8988T (cell line): ENCODE measurements around the gene TNPO2.

Experiments used
- DNase-seq: peaks from one replicate; pipeline ENCODE4 v3.0.0; 2011

Gene TNPO2

GRCh38 chr19:12723641-12724426 is at the start of gene TNPO2:
Gene TNPO2, minus strand, starts transcription at chr19:12723932. Its CDS starts 2,955 bp downstream, at chr19:12720977.
- DNase-seq, result no peak

- no peak for DNase-seq
Observed at GRCh38 chr19:12772323-12772722, 48.6 kb upstream of the TNPO2 start.

DNA sequence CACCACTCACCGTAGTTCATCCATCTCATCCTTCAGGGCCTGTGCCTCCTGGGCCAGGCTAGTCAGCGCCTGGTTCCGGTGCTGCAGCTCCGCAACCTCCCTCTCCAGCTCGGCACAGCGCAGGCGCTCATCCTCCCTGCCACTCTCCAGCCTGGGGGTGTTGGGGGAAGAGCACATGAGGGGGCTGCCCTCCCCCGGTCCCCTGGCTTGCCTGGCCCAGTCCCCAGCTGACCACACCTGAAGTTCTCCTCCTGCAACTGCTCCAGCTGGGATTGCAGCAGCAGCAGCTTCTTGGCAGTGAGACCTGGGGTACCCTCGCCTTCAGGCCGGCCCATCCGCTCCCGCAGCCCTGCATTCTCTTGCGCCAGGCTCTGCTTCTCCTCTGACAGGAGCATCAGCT is 47.2 kb upstream of the TNPO2 start:
- DNase-seq, result no peak

DNA sequence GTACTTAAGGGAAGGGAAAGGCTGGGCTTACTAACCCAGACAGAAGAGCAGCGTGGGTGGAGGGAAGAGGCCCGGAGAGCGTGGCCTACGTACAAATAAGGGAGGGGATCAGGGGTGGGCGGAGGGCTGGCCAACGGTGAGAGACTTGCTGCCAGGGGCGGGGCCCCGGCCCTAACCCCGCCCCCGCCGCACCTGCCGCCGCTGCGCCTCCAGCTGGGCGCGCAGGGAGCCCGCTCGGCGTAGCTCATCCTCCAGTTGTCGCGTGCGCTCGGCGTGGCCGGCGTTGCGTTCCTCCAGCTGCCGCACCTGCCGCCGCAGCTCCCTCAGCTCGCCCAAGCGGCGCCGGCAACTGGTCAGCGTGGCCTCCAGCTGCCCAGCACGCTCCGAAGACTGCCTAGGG is 46.0 kb upstream of the TNPO2 start:
- no peak for DNase-seq

- no peak for DNase-seq
Observed at GRCh38 chr19:12767666-12768065, 43.9 kb upstream of the TNPO2 start.

GRCh38 chr19:12767150-12767549 is 43.4 kb upstream of the TNPO2 start:
- no peak for DNase-seq

GRCh38 chr19:12766051-12766521 is 42.4 kb upstream of the TNPO2 start:
- peak; percentile 89 for DNase-seq

DNA sequence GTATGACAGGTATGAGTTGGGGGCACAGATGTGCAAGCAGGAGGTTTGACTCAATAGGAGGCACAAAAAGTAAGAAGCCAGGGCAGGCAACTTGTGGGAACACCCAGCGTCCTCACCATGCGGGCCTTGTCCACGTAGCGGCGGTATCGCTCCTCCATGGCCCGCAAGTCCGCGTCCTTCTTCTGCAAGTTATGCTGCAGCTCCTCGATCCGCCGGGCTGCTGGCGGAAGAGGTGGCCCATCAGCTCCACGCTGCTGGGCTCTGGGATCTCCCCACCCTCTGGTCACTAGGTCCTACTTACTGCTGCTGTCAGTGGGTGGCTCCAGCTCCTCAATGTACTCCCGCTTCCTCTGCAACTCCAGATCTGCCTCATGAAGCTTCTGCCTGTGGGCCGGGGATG is 41.0 kb upstream of the TNPO2 start:
- no peak for DNase-seq

- DNase-seq, result no peak
Observed at GRCh38 chr19:12763100-12763499, 39.4 kb upstream of the TNPO2 start.

DNA sequence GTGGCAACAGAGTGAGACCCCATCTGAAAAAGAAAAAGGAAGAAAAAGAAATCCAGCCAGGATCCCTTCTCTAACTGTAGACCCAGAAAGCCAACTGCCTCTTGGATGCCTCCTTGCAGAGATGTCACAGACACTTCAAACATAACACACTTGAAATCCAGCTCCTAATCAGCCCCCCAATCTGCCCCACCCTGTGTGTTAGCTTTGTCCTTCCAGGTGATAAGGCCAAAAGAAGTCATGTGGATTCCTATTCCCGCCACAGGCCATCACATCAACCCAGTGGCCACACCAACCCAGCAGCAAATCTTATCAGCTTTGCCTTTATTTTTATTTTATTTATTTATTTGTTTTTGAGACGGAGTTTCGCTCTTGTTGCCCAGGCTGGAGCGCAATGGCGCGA is 36.0 kb upstream of the TNPO2 start:
- DNase-seq, result no peak

DNA sequence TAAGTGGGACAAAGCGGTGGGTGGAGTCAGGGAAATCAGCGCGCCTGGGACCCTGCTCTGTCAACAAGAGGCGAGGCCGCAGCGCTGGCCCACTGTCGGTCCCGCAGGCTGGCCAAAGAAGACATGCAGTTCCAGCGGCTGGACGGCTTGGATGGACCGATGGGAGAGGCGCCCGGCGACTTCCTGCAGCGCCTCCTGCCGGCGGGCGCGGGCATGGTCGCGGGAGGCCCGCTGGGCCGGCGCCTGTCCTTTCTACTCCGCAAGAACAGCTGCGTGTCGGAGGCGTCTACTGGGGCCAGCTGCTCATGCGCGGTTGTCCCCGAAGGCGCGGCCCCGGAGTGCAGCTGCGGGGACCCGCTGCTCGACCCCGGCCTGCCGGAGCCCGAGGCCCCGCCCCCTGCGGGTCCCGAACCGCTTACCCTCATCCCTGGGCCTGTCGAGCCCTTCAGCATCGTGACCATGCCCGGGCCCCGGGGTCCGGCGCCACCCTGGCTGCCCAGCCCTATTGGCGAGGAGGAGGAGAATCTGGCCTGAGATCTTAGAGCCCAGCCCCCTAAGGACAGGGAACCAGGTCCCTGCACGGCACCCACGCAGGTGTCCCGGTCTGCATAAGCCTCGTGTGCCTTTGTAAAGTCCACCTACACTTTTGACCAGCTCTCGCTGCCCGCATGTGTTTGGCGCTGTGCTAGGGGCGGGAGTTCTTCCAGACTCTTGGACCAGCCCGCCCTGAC is 34.0 kb upstream of the TNPO2 start:
- DNase-seq, result peak; percentile 86

DNA sequence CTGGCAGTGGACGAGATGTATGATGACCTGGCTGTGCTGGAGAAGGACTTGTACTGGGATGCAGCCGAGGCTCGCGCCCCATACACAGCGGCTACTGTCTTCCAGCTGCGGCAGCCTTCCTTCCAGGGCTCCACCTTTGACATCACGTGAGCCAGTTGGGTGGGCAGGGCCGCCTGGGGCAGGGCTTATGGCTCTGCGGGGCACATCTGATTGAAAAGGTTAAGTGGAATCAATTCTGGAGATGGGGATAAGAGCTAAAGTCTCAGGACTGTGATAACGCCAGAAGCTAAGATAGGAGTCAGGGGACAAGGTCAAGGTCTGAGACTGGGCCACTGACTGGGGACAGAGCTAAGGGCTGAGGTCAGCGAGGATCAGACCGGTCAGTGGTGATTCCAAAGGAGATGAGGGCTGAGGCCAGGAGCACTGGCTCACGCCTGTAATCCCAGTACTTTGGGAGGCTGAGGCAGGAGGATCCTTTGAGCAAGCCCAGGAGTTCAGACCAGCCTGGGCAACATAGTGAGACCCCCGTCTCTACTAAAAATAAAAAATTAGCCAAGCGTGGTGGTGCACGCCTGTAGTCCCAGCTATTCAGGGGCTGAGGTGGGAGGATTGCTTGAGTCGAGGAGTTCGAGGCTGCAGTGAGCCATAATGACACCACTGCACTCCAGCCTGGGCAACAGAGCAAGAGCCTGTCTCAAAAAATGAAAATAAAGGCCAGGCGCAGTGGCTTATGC is 32.6 kb upstream of the TNPO2 start:
- no peak for DNase-seq

- no peak for DNase-seq
Observed at GRCh38 chr19:12754465-12755196, 30.9 kb upstream of the TNPO2 start.

GRCh38 chr19:12752056-12752781 is 28.5 kb upstream of the TNPO2 start:
- no peak for DNase-seq

DNA sequence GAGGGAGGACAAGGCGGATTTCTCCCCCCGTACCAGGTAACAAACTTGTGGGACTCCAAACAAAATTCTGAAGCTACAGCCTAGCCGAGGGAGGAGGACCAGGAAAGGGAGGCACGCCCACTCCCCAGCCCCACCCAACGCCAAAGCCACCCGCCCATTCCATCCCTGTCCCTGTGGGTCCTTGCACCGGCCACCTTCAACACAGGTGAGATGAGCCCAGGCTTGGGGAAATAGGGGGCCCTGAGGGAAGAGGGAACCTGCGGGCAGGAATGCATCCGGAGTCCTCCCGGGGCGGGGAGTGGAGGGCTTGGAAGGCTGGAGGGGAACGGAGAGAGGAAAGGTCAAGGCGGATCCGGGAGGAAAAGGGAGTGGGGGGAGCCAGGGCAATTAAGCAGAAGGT is 27.9 kb upstream of the TNPO2 start, which contains the start of gene BEST2:
TSS of gene BEST2 (plus strand) at position 157 of the 400 bp plus-strand sequence. CDS start 802 bp downstream, outside the sequence.
- DNase-seq, result no peak

DNA sequence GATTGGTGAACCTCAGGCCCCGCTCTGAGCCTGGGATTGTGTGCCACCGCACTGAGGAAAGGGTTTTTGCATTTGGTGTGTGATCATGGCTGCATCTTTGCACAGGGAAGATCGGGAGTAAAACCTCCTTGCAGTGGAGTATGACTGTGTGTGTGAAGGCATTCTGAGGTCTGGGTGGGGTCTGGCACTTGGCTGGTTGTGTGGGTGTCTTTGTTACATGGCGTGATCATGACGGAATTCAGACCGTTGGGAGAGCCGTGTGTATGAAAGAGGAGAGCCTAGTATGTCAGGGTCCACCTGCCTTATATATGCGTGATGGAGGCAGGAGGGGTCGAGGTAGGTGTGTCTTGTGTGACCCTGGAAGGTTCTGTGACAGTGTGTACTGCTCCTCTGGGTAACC is 27.1 kb upstream of the TNPO2 start:
- DNase-seq, result no peak

DNA sequence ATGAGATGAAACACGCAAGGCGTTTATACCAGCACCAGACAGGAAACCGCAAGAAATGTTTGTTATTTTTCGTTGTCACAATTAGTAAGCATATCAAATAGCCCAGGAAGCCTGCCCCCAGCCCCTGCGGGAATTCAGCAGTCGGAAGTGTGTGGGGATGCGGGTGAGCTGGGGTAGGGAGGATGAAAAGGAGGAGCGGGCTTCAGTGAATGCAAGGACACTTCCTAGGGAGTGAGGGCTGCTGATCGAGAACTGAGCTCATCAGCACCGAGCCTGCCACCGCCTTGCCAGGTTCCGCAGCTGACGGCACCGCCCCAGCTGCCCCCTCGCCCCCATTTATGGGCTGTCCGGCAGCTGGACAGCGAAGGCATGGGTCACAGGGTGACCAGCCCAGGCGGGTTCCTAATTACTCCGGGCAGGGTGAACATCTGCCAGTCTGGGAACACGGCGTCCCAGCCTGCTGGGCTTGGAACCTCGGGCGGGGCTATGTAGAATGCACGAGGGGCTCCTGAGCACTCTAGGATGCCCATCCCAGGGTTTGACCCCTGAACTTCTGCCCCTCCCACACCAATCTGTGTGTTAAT is 26.3 kb upstream of the TNPO2 start:
- no peak for DNase-seq

DNA sequence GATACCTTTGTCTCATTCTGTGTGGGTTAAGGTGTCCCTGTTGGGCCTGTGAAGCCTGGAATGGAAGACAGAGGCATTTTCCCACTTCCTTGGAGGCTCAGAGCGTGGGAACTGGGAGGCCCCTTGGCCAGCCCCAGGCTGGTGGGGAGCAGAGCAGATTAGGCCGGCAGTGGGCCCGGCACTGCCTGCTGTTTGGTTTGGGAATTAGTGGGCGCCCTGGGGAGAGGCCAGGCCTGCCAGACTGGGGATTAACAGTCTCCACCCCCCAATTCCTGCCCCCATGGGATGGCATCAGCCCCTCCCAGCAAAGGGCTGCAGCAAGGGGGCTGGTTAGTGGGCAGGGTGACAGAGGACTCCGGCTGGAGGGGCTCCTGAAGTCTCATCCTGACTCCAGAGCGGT is 24.8 kb upstream of the TNPO2 start:
- peak; percentile 13 for DNase-seq

GRCh38 chr19:12745166-12745897 is 21.6 kb upstream of the TNPO2 start:
- no peak for DNase-seq

DNA sequence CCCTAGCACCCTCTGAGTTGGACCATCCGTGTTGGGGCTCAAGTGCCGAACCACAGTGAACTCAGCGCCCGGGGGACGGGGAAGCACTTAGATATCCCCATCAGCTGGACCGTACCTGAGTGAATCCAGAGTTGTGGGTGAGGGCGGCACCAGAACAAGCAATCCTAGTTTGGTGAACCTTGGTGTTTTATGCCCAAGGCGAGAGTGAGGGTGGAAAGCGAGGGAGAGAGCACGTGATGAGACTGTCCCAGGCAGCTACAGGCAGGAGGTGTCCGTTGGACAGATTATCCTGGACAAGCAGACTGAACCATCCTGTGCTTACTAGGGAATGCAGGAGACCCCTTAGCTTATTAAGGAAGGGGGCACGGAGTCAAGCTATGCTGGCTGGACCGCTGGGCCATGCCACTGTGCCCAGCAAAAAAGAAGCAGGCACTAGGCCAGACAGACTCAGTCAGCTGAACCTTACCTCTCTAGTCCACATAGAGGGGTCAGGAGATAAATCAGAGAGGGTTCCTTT is 14.2 kb upstream of the TNPO2 start:
- DNase-seq, result no peak
